ENCODE data around the gene APBA2.

DNA sequence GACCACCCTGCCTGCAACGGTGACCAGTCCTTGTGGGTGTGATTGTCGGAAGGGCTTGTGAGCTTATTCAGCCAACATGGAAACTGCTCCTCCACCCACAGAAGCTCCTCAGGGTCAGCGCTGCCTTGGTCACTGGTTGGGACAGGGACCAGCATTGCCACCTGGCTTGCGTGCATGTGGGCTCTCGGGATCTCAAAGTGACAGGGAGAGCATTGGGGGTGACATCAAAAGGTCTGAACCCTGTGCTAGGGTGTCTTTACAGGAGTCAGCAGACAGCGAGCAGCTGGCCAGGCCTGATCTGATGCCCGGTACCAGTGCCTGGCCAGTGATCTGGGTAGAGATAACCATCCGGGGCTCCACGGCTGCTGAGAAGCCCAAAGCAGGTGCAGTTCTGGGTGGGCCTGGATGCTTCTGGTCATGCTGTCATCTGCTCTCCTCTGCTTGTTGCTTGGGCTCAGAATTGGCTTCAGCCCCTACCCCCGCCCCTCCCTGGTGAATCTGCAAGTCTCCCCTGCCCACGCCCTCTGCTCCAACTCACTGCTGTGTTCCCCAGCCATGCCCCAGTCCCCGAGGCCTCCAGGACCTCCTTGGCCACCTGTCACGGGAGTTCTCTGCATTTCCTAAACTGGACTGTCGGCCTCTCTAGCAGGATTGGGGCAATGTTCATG is 249.0 kb downstream of the APBA2 start:
- TF ChIP-seq POLR2A (IDR thresholded peaks at IDR 0.05; ENCODE audit: low read length) (no peak), GATA1 (IDR thresholded peaks at IDR 0.05; ENCODE audit: low read depth, low read length) (no peak)
